HG03025 (cell line): ENCODE measurements around the gene CCDC71L.
"Not testable (repeated sequence)": the region's sequence is repeated elsewhere in the genome, so short reads cannot be mapped to it uniquely, and the experiment has no call there.

ENCODE experiments used
- ATAC-seq: cut with Tn5 transposase; IDR thresholded peaks from one replicate; pipeline ENCODE4 v1.9.1; 2021; ENCODE audit warnings: mild to moderate bottlenecking, moderate library complexity; ENCODE audit not compliant: unreplicated experiment, low FRiP score

CCDC71L gene

DNA sequence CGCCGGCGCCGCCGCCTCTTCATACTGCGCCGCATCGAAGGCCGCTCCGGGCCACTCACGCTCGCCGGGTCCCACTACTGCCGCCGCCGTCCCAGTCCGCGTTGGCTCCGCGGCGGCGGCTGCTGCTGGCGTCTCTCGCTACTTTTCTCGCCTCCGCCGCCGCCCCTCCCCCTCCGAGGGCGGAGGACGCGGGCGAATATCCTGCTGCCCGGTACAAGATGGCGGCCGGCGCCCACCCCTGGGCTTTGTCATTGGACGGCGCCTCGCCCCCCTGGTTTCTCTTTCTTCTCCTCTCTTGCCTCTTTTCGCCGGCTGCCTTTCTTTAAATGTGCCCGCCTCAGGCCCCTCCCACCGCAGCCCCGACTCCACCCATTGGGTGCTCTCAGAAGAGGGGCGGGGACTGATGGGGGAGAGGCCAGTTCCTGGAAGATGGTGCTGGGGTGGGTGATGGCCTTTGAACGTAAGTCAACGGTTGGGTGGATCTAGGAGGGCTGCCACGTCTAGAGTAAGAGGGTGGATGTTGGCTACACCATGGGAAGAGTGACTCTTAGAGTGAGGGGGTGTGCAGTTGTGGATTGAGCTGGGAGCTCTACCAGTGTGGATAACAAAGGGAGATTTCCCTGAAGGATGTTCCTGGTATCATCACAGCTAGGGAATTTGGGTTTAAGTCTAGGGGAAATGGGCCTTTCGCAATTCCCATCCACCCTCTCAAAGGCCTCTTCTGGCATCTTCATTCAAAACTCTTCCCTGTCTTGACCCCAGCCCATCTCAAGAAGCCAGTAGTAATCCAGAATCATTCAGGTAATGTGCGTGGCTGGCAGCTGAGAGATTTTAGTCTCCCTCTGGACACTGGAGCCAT, at the start of gene CCDC71L:
Gene CCDC71L (minus strand): TSS at position 297 of the 859 bp plus-strand sequence. CDS start 262 bp downstream, at position 35.
- ATAC-seq: peak; percentile 78

GRCh38 chr7:106709604-106710003, 48.6 kb upstream of the CCDC71L start:
- ATAC-seq: not testable (repeated sequence)

GRCh38 chr7:106704000-106704840, 43.3 kb upstream of the CCDC71L start:
- no peak for ATAC-seq

- ATAC-seq: no peak
These were observed 32.9 kb upstream of the CCDC71L start for GRCh38 chr7:106693677-106694353.

DNA sequence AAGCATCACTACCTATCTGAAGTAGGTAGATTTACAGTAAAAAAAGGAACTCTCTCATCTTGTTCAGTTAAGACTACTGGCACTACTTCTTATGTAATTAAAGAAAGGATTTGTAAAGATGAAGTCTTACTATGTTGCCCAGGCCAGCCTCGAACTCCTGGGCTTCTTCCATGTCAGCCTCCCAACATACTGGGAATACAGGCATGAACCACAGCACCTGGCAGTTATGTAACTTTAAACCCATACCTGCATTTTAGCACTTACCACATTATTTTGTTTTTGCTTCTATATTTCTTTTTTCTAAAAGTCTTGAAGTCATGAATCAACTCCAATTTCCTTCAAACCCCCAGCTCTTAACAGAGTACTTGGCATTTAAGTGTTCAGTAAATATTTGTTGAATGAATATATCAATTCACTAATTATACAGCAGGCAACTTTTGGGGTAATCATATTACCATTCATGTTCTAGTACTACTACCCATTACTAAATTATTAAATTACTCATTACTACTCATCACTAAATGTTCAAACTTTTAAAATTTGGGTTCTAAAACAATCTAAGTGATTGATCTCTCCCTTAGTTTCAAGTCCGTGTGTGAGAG, 31.6 kb upstream of the CCDC71L start:
- ATAC-seq: no peak

DNA sequence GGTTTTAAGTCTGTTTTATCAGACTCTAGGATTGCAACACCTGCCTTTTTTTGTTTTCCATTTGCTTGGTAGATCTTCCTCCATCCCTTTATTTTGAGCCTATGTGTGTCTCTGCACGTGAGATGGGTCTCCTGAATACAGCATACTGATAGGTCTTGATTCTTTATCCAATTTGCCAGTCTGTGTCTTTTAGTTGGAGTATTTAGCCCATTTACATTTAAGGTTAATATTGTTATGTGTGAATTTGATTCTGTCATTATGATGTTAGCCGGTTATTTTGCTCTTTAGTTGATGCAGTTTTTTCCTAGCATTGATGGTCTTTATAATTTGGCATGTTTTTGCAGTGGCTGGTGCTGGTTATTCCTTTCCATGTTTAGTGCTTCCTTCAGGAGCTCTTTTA, 27.2 kb upstream of the CCDC71L start:
- not testable (repeated sequence) for ATAC-seq

- ATAC-seq: no peak
These were observed 23.0 kb upstream of the CCDC71L start for GRCh38 chr7:106683941-106684340.

- ATAC-seq: no peak
These were observed 21.0 kb upstream of the CCDC71L start for GRCh38 chr7:106681815-106682495.

DNA sequence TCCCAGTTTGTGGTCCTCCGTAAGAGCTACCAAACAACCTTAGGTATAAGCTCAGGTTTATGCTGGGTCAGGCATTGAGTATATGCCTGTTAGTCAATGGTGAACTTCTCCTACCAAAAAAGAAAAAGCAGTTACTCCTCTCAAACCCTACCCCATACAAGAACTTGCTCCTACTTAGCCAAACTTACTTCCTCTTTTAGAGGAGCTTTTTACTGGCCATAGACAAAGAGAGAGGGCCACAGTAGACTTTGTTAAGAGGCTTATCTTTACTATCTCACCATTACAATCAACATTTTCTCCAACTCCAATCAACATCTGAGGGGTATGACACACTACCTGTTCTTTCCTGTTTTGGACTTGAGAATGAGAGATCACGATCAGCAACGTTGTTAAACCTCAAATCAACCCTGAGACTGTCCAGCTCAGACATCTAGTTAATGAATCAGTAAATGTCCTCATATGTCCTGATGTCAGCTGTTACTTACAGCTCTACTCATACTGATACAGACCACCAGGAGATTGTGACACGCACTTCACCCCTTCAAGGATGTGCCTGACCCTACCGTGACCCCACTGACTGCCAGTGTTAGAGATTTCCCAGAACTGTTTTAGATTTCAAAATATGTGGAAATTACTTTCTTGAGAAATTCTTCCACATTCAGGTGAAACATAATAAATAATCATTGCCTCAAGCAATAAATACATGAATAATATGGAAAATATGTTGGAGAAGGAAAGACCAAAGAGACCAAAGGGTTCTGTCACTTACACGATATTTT, 18.4 kb upstream of the CCDC71L start:
- ATAC-seq: no peak

GRCh38 chr7:106678795-106679152, 17.8 kb upstream of the CCDC71L start:
- ATAC-seq: no peak

DNA sequence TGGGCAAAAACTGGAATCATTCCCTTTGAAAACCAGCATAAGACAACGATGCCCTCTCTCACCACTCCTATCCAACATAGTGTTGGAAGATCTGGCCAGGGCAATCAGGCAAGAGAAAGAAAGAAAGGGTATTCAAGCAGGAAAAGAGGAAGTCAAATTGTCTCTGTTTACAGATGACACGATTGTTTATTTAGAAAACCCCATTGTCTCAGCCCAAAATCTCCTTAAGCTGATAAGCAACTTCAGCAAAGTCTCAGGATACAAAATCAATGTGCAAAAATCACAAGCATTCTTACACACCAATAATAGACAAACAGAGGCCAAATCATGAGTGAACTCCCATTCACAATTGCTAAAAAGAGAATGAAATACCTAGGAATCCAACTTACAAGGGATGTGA, 15.5 kb upstream of the CCDC71L start:
- not testable (repeated sequence) for ATAC-seq

DNA sequence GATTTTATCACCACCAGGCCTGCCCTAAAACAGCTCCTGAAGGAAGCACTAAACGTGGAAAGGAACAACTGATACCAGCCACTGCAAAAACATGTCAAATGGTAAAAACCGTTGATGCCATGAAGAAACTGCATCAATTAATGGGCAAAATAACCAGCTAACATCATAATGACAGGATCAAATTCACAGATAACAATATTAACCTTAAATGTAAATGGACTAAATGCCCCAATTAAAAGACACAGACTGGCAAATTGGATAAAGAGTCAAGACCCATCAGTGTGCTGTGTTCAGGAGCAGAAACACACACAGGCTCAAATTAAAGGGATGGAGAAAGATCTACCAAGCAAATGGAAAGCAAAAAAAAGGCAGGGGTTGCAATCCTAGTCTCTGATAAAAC, 12.7 kb upstream of the CCDC71L start:
- ATAC-seq: not testable (repeated sequence)

DNA sequence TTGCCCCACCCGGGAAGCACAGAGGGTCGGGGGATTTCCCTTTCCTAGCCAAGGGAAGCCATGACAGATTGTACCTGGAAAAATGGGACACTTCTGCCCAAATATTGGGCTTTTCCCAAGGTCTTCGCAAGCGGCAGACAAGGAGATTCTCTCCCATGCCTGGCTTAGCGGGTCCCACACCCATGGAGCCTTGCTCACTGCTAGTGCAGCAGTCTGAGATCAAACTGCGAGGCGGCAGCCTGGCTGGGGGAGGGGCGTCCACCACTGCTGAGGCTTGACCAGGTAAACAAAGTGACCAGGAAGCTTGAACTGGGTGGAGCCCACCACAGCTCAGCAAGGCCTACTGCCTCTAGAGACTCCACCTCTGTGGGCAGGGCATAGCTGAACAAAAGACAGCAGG, 11.0 kb upstream of the CCDC71L start:
- not testable (repeated sequence) for ATAC-seq

DNA sequence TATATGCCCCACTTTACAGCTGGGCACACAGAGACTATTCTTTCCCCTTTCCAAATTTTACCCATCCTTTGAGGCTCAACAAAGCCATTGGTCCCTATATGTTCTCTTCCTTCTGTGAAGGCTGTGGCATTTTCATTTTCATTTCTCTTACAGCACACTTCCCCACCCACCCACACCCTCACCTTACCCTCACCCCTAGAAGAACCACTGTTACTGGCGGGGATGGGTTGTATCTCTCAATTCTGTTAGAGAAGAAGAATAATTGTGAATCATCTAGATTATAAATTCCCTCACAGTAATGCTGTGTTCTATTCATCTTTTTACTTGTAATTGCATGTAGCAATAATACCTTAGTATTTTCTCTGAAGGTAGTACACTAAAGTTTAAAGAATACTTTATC, 10.2 kb upstream of the CCDC71L start:
- no peak for ATAC-seq

- ATAC-seq: no peak
These were observed 8.0 kb upstream of the CCDC71L start for GRCh38 chr7:106668861-106669524.

GRCh38 chr7:106666353-106666752, 5.4 kb upstream of the CCDC71L start:
- ATAC-seq: no peak

GRCh38 chr7:106664343-106664742, 3.4 kb upstream of the CCDC71L start:
- ATAC-seq: no peak

DNA sequence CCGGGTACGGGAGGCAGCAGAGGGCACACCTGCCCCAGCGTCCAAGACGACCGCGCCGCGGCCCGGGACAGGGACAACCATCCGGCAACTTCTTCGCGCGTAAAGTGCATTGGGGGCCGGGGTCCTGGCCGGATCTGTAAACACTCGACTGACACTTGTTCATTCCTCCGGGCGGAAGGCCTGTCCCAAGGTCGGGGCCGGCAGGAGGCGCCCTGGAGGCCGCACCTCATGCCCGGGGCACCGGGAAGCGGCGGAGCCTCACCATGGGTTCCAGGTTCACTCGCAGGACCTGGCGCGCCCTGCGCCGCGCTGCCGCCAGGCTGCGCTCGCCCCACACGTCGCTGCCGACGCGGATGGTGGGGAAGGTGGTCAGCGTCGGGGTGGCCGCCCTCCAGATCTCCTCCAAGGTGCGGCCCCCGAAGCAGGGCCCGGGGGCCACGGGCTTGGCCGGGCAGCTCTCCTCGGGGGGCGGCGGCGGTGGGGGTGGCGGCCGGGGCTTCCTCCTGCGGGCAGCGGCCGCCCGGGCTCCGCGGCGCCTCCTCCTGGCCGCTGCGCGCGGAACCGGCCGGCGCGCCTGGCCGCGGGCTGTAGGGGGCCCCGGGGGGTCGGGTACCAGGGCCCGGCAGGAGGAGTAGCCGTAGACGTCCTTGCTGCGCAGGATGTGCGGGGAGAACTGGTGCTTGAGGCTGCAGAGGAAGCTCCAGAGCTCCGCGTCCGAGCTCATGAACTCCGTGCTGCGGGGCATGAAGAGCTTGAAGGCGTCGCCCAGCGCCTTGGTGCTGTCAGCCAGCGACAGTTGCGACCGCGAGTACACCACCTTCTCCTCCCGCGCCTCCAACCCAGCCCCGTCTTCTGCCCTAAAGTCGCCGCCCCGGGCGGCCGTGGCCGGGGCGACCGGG, 746 bp downstream of the CCDC71L start:
- ATAC-seq: peak; percentile 63
